ENCODE measurements around the gene ISG15. TPM values are rescaled to one million over a fixed set of nuclear protein-coding genes. Genes with fewer than 3 reads are reported as not detected.

Gene ISG15
- total and polyA plus RNA-seq, 9 of the 15 experiments (the other 6 are each of a cell fraction or from before 2014, with no cell fraction given), result 0.40 to 58.3 (median 12.2) TPM

GRCh38 chr1:980602-981395 is 32.5 kb upstream of the ISG15 start:
- peaks cover 39 to 65% of the 10 kb centered on the region in 2 experiments; a peak in 4 of 5 replicates for H3K27me3 ChIP-seq (ENCODE audit: control insufficient read depth in 2 of 2, insufficient read depth in 2 of 2, low read length in 2 of 2)
- ChIA-PET CTCF (ENCODE audit: low intra/inter-chr PET ratio) (no interaction called here), POLR2A (interaction anchor here (0.6 to 1.5 kb wide), 6 partner anchors 12 to 343 kb away, joined by 3 to 7 read pairs (median 4); partner anchors contain the start of gene HES4)
- no peaks in the 10 kb centered on the region for H3K79me2 ChIP-seq (ENCODE audit: control insufficient read depth, insufficient read depth, low read length)
- no peaks in the 10 kb centered on the region for H3K9me3 ChIP-seq (replicated peaks; ENCODE audit: control insufficient read depth, insufficient read depth, low read depth, low read length)
- no peak overlapping the region for H3K4me3 ChIP-seq
- ATAC-seq (peak; percentile 29), DNase-seq (ENCODE audit: extremely low read depth in 1 of 4, low spot score in 3 of 4) (no peak), FAIRE-seq (no peak)
- H3K4me1 ChIP-seq (replicated peaks in 1 of 2; ENCODE audit: control insufficient read depth in 2 of 2, insufficient read depth in 2 of 2, low read length in 2 of 2), result peaks cover 0 to 69% of the 10 kb centered on the region in 2 experiments; a peak in 3 of 5 replicates
- H4K20me1 ChIP-seq (replicated peaks; ENCODE audit: control insufficient read depth, insufficient read depth, low read length), result peaks cover 13% of the 10 kb centered on the region
- intact Hi-C loops (cut with micrococcal nuclease), result loop anchor here (10.0 kb wide), 1 partner anchor 314 kb away; no protein-coding TSS in a partner anchor
- no peaks in the 10 kb centered on the region for H3K9me1 ChIP-seq (ENCODE audit: control insufficient read depth, insufficient read depth, low read length)
- H3K4me2 ChIP-seq (ENCODE audit: insufficient read depth, low read length), result no peak overlapping the region; the same call in 1 of the 2 replicates
- H3K27ac ChIP-seq (ENCODE audit: extremely low read depth, low read depth, low read length), result no peak overlapping the region
- no peaks in the 10 kb centered on the region for H3K36me3 ChIP-seq (ENCODE audit: control insufficient read depth, insufficient read depth, low read length)
- no peak overlapping the region for H2AFZ ChIP-seq (ENCODE audit: low read depth, low read length)
- no TSS peak for BruUV-seq (replicated peaks)
- peak overlapping the region in 1 of 2 experiments; percentile 45; a peak in 1 of 4 replicates for H3K9ac ChIP-seq (ENCODE audit: insufficient read depth in 1 of 2, low read depth in 2 of 2, low read length in 2 of 2)
- in situ Hi-C loops (cut with MboI), result loop anchor here (10.0 kb wide), 1 partner anchor 84 kb away; no protein-coding TSS in a partner anchor
- WGBS (ENCODE audit: insufficient coverage, low coverage, missing lambda C conversion rate), result 13% methylated on average over 35 of the region's 35 CpGs
- TF ChIP-seq, protein P1, sequence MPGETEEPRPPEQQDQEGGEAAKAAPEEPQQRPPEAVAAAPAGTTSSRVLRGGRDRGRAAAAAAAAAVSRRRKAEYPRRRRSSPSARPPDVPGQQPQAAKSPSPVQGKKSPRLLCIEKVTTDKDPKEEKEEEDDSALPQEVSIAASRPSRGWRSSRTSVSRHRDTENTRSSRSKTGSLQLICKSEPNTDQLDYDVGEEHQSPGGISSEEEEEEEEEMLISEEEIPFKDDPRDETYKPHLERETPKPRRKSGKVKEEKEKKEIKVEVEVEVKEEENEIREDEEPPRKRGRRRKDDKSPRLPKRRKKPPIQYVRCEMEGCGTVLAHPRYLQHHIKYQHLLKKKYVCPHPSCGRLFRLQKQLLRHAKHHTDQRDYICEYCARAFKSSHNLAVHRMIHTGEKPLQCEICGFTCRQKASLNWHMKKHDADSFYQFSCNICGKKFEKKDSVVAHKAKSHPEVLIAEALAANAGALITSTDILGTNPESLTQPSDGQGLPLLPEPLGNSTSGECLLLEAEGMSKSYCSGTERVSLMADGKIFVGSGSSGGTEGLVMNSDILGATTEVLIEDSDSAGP (CRISPR knock-in tag; IDR thresholded peaks at IDR 0.05), result no peak
- TF ChIP-seq FIP1L1 (IDR thresholded peaks at IDR 0.05; ENCODE audit: low read depth, low read length, poor library complexity, severe bottlenecking) (peak; percentile 46), BHLHE40 (IDR thresholded peaks at IDR 0.05; ENCODE audit: low read length) (peak; percentile 30; the same call in 1 of the 2 replicates), TCF7 (IDR thresholded peaks at IDR 0.05; ENCODE audit: borderline replicate concordance) (no peak), PHF8 (IDR thresholded peaks at IDR 0.05; ENCODE audit: borderline replicate concordance, low read length) (peak; percentile 24; the same call in 1 of the 2 replicates), ZNF316 (IDR thresholded peaks at IDR 0.05) (peak; percentile 28; the same call in 1 of the 2 replicates)
- TF ChIP-seq, protein P2, sequence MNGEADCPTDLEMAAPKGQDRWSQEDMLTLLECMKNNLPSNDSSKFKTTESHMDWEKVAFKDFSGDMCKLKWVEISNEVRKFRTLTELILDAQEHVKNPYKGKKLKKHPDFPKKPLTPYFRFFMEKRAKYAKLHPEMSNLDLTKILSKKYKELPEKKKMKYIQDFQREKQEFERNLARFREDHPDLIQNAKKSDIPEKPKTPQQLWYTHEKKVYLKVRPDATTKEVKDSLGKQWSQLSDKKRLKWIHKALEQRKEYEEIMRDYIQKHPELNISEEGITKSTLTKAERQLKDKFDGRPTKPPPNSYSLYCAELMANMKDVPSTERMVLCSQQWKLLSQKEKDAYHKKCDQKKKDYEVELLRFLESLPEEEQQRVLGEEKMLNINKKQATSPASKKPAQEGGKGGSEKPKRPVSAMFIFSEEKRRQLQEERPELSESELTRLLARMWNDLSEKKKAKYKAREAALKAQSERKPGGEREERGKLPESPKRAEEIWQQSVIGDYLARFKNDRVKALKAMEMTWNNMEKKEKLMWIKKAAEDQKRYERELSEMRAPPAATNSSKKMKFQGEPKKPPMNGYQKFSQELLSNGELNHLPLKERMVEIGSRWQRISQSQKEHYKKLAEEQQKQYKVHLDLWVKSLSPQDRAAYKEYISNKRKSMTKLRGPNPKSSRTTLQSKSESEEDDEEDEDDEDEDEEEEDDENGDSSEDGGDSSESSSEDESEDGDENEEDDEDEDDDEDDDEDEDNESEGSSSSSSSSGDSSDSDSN (IDR thresholded peaks at IDR 0.05; ENCODE audit: borderline replicate concordance in 1 of 2, low read depth in 2 of 2, low read length in 2 of 2), result peak; percentile 32 to 68; a peak in 1 of 4 replicates
